Measurements from ENCODE around the gene CNKSR2. TPM values are rescaled to one million over a fixed set of nuclear protein-coding genes. Genes with fewer than 3 reads are reported as not detected.

Gene CNKSR2
- polyA plus RNA-seq, 1 experiment, result 0.14 TPM

GRCh38 chrX:21666252-21666651, 292.0 kb downstream of the CNKSR2 start:
- Histone ChIP-seq H3K27me3 (ENCODE audit: control insufficient read depth, insufficient read depth, low read length) (no peaks in the 10 kb centered on the region), H3K4me3 (ENCODE audit: low read depth, low read length) (no peak overlapping the region), H3K9me3 (ENCODE audit: control insufficient read depth, insufficient read depth, low read length) (no peaks in the 10 kb centered on the region), H3K27ac (ENCODE audit: low read depth, low read length) (no peak overlapping the region)
- no peak for TF ChIP-seq CTCF (IDR thresholded peaks at IDR 0.05; ENCODE audit: low read depth, low read length)
- POLR2A ChIA-PET, result no interaction called here
- CTCF ChIA-PET, result no interaction called here
- DNase-seq (ENCODE audit: low read depth, low spot score), result no peak

- Histone ChIP-seq H3K27ac (ENCODE audit: low read depth, low read length) (no peak overlapping the region), H3K9me3 (ENCODE audit: control insufficient read depth, insufficient read depth, low read length) (no peaks in the 10 kb centered on the region), H3K27me3 (ENCODE audit: control insufficient read depth, insufficient read depth, low read length) (no peaks in the 10 kb centered on the region), H3K4me3 (ENCODE audit: low read depth, low read length) (no peak overlapping the region)
- no peak for TF ChIP-seq CTCF (IDR thresholded peaks at IDR 0.05; ENCODE audit: low read depth, low read length)
- ChIA-PET CTCF (no interaction called here), POLR2A (no interaction called here)
- DNase-seq (ENCODE audit: low read depth, low spot score), result no peak
These were observed 292.5 kb downstream of the CNKSR2 start for GRCh38 chrX:21666679-21667078.

GRCh38 chrX:21674430-21675186, 300.4 kb downstream of the CNKSR2 start:
- DNase-seq (ENCODE audit: low read depth, low spot score), result no peak
- POLR2A ChIA-PET, result no interaction called here
- no peaks in the 10 kb centered on the region for H3K9me3 ChIP-seq (ENCODE audit: control insufficient read depth, insufficient read depth, low read length)
- no peak overlapping the region for H3K27ac ChIP-seq (ENCODE audit: low read depth, low read length)
- no peak for TF ChIP-seq CTCF (IDR thresholded peaks at IDR 0.05; ENCODE audit: low read depth, low read length)
- CTCF ChIA-PET, result no interaction called here
- H3K27me3 ChIP-seq (ENCODE audit: control insufficient read depth, insufficient read depth, low read length), result no peaks in the 10 kb centered on the region
- no peak overlapping the region for H3K4me3 ChIP-seq (ENCODE audit: low read depth, low read length)

- DNase-seq (ENCODE audit: low read depth, low spot score), result no peak
- Histone ChIP-seq H3K27me3 (ENCODE audit: control insufficient read depth, insufficient read depth, low read length) (no peaks in the 10 kb centered on the region), H3K9me3 (ENCODE audit: control insufficient read depth, insufficient read depth, low read length) (no peaks in the 10 kb centered on the region), H3K27ac (ENCODE audit: low read depth, low read length) (no peak overlapping the region), H3K4me3 (ENCODE audit: low read depth, low read length) (no peak overlapping the region)
- no peak for TF ChIP-seq CTCF (IDR thresholded peaks at IDR 0.05; ENCODE audit: low read depth, low read length)
- POLR2A ChIA-PET, result no interaction called here
- CTCF ChIA-PET, result no interaction called here
These were observed 301.7 kb downstream of the CNKSR2 start for GRCh38 chrX:21675931-21676330.

GRCh38 chrX:21678048-21678612, 303.9 kb downstream of the CNKSR2 start:
- DNase-seq (ENCODE audit: low read depth, low spot score), result no peak
- Histone ChIP-seq H3K27ac (ENCODE audit: low read depth, low read length) (no peak overlapping the region), H3K9me3 (ENCODE audit: control insufficient read depth, insufficient read depth, low read length) (no peaks in the 10 kb centered on the region), H3K27me3 (ENCODE audit: control insufficient read depth, insufficient read depth, low read length) (no peaks in the 10 kb centered on the region), H3K4me3 (ENCODE audit: low read depth, low read length) (no peak overlapping the region)
- no peak for TF ChIP-seq CTCF (IDR thresholded peaks at IDR 0.05; ENCODE audit: low read depth, low read length)
- ChIA-PET POLR2A (no interaction called here), CTCF (no interaction called here)

Data from AG04450 (cell line).